Brain microvascular endothelial cell (primary cell): ENCODE results near the gene NTRK3.

Source experiments
- DNase-seq: peaks from one replicate; pipeline ENCODE4 v3.0.0-alpha.2; 2020
- H3K27ac ChIP-seq: fragments of 250-450 bp; sonication (Bioruptor Pico); 2 replicates; pipeline ENCODE4 v1.5.1; 2020; ENCODE audit warnings: mild to moderate bottlenecking, moderate library complexity
- H3K27me3 ChIP-seq: fragments of 250-450 bp; sonication (Bioruptor Pico); replicated peaks from 2 replicates; pipeline ENCODE4 v1.5.1; 2020; ENCODE audit warnings: mild to moderate bottlenecking
- H3K36me3 ChIP-seq: fragments of 250-450 bp; sonication (Bioruptor Pico); replicated peaks from 2 replicates; pipeline ENCODE4 v1.5.1; 2020; ENCODE audit warnings: mild to moderate bottlenecking
- H3K4me3 ChIP-seq: 2 replicates; pipeline ENCODE4 v1.5.1; 2011; ENCODE audit warnings: low read depth, mild to moderate bottlenecking, control low read depth, low read length, moderate library complexity
- in situ Hi-C: cut with HindIII; loops from 2 replicates; pipeline ENCODE4 v1.10.0; 2017; ENCODE audit warnings: low sequenced_read_pairs, low pct_ligation_motif_present
- TF ChIP-seq, protein P1 (sequence below): IDR thresholded peaks from 2 replicates; pipeline ENCODE4 v1.5.1; 2011; ENCODE audit warnings: low read depth, mild to moderate bottlenecking, moderate library complexity, low read length, control low read depth, inconsistent platforms; ENCODE audit errors: missing control alignments

The NTRK3 gene

DNA sequence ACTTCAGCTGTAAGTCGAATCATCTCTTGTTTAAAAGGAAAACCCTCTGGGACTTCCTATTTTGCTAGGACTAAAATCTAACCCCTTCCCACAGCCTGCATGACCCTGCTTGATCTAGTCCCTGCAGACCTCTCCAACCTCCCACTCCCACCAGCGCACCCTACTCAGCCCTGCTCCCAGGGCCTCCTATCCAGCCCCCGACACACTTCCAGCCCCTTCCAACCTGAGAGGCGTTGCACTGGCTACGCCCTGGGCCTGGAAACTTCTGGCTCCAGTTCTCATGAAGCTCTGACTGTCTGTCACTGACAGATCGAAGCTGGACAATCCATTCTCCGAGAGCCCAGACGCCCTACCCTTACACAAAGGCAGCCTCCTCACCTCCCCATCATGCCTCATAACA, 21.8 kb downstream of the NTRK3 start:
- TF ChIP-seq, protein P1, sequence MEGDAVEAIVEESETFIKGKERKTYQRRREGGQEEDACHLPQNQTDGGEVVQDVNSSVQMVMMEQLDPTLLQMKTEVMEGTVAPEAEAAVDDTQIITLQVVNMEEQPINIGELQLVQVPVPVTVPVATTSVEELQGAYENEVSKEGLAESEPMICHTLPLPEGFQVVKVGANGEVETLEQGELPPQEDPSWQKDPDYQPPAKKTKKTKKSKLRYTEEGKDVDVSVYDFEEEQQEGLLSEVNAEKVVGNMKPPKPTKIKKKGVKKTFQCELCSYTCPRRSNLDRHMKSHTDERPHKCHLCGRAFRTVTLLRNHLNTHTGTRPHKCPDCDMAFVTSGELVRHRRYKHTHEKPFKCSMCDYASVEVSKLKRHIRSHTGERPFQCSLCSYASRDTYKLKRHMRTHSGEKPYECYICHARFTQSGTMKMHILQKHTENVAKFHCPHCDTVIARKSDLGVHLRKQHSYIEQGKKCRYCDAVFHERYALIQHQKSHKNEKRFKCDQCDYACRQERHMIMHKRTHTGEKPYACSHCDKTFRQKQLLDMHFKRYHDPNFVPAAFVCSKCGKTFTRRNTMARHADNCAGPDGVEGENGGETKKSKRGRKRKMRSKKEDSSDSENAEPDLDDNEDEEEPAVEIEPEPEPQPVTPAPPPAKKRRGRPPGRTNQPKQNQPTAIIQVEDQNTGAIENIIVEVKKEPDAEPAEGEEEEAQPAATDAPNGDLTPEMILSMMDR: no peak
- Histone ChIP-seq H3K27ac (no peak overlapping the region), H3K27me3 (no peaks in the 10 kb centered on the region), H3K4me3 (no peak overlapping the region), H3K36me3 (no peaks in the 10 kb centered on the region)
- in situ Hi-C loops: no loop called here
- no peak for DNase-seq

DNA sequence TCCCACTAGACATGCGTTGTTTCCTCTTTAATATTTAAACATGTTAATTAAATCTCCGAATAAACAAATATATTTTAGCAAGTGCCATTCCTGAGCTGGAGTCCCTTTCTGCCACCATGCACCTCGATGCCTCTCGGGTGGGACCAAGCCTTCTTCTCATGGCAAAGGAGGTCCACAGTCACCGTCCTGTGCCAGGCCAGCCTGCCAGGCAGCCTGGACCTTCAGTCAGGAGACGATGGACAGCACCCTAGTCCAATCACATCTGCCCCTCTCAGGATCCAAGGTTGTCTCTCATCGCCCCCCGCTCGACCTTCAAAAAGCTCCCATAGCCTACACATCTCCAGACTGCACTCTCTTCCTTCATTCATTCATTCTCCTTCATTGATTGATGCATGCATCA, 22.6 kb downstream of the NTRK3 start:
- no peak overlapping the region for H3K27ac ChIP-seq
- DNase-seq: no peak
- no peak overlapping the region for H3K4me3 ChIP-seq
- H3K36me3 ChIP-seq: no peaks in the 10 kb centered on the region
- in situ Hi-C loops: no loop called here
- TF ChIP-seq, protein P1: no peak
- no peaks in the 10 kb centered on the region for H3K27me3 ChIP-seq

DNA sequence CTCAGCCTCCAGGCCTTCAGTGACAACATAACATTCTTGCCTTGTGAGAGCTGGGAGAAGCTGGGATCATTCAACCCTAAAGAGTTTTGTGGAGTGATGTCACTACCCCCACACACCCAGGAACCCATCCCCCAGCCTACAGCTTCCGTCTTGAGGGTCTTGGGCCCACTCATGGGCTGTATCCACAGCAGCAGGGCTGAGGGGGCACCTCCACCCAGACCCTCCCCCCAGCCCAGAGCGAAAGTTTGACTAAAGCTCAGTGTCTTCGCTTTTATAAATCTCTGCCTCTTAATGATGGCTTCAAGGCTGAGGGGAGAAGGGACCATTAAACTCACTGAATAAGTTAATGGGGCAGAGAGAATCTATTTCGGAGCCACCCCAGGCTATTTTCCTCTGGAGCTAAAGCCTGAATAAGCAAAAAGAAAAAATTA, 23.8 kb downstream of the NTRK3 start:
- DNase-seq: no peak
- no peaks in the 10 kb centered on the region for H3K36me3 ChIP-seq
- TF ChIP-seq, protein P1: no peak
- in situ Hi-C loops: no loop called here
- no peak overlapping the region for H3K4me3 ChIP-seq
- no peaks in the 10 kb centered on the region for H3K27me3 ChIP-seq
- H3K27ac ChIP-seq: no peak overlapping the region

DNA sequence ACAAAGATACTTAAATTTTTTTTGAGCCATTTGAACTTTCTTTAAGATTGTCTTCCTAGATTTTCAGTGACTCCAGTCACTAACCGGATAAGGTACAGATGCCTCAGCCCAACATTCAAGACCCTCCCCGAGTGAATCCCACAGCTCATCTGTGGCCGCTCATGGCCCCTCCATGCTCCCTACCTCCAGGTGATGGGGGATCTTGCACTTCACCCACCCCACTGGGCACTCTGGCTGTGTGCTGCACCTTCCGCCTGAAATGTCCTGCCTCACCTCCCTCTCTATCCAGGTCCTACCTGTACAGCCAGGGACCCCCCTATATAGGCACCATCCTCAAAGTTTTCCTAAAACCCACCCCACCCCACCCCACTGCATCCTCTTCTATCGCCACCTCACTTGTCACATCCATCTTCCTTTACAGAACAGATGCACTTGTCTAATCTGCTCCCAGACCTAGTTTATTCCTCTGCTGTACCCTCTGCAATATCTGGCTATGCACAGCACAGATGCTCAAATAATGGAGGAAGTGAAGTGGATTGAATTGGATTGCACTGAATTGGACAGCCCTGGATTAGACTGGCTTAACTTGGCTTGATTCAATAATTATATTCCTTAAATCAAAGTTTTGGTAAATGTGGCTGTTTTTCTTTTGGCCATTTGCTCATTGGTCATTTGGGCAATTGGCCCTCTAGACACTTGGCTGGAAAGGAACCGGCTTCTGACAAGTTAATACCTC, 24.5 kb downstream of the NTRK3 start:
- in situ Hi-C loops: no loop called here
- H3K36me3 ChIP-seq: no peaks in the 10 kb centered on the region
- TF ChIP-seq, protein P1: no peak

DNA sequence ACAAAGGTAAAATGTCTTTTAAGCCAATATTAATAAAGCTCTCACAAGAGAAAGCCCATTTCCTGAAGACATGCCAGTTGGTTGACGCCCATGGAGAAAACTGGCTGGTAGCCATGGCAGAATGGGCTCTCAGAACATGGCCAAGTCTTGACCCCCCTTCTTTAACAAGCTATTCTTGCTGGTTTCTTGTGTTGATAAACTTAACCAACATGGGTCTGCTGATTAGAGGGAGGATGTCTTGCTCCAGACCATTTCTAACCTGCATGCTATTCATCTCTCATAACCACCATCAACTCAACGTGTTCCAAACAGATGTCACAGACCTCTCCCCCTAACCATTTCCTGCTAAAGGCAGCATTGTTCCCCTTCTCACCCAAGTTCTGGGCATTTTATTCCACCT, 25.7 kb downstream of the NTRK3 start:
- TF ChIP-seq, protein P1: no peak
- in situ Hi-C loops: no loop called here
- Histone ChIP-seq H3K27me3 (no peaks in the 10 kb centered on the region), H3K36me3 (no peaks in the 10 kb centered on the region), H3K4me3 (no peak overlapping the region), H3K27ac (no peak overlapping the region)
- DNase-seq: no peak

More for the DNA sequence above, 24.5 kb downstream of the NTRK3 start:
- no peak overlapping the region for H3K27ac ChIP-seq
- no peak for DNase-seq
- H3K27me3 ChIP-seq: no peaks in the 10 kb centered on the region
- H3K4me3 ChIP-seq: no peak overlapping the region

DNA sequence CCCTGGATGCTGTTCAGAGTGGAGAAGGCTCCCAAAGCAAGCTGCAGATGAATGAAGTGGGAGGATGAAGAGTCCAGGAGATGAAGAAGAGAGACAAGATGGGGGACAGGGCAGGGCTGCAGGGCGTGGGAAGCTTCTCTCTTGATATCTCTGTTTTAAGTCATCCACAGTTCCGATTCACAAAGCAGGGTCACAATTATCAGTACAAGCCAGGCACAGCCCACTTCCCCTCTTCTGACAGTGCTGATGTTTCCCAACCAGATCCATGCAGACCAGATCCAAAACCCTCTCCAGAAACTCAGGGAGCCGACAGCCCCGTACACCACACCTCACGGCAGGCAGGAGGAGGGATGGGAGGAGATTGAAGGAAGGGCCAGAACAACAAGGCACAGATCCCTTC, 31.1 kb downstream of the NTRK3 start:
- in situ Hi-C loops: no loop called here
- TF ChIP-seq, protein P1: no peak
- Histone ChIP-seq H3K27me3 (no peaks in the 10 kb centered on the region), H3K36me3 (no peaks in the 10 kb centered on the region), H3K4me3 (no peak overlapping the region), H3K27ac (no peak overlapping the region)
- DNase-seq: no peak
